Stomach (tissue), 9 donors: ENCODE results near the gene PDLIM5. TPM values are rescaled to one million over a fixed set of nuclear protein-coding genes. Genes with fewer than 3 reads are reported as not detected.

Experiments
- DNase-seq, 2 donors: peaks; one replicate each; pipeline versions ENCODE4 v3.0.0 to v3.0.0-alpha.2; 2013 to 2019
- H3K27ac ChIP-seq, 5 donors: fragments of 200-600 bp in 4 of 5; sonication (generic) in 4 of 5; one replicate each; pipeline ENCODE4 v1.5.1; 2013 to 2019; ENCODE audit warnings: mild to moderate bottlenecking in 1 of 5, moderate library complexity in 1 of 5
- H3K27me3 ChIP-seq, 3 donors: fragments of 200-600 bp; sonication (generic); one replicate each; pipeline ENCODE4 v1.5.1; 2017 to 2019; ENCODE audit warnings: mixed run types in 1 of 3
- H3K36me3 ChIP-seq, 4 donors: fragments of 200-600 bp; sonication (generic); 1 replicate in 3 of 4; 2 replicates in 1 of 4; pipeline ENCODE4 v1.5.1; 2016 to 2019
- H3K4me1 ChIP-seq, 4 donors: fragments of 200-600 bp; sonication (generic); one replicate each; pipeline ENCODE4 v1.5.1; 2016 to 2019
- H3K4me3 ChIP-seq, 4 donors: fragments of 200-600 bp; sonication (generic) in 3 of 4; one replicate each; pipeline ENCODE4 v1.5.1; 2016 to 2019; ENCODE audit warnings: mild to moderate bottlenecking in 1 of 4
- H3K9me3 ChIP-seq, 4 donors: fragments of 200-600 bp; sonication (generic); one replicate each; pipeline ENCODE4 v1.5.1; 2016 to 2019
- EP300 ChIP-seq: sonication (generic); formaldehyde crosslinking; IDR thresholded peaks from one replicate; pipeline ENCODE4 v1.6.1; 2017; ENCODE audit warnings: antibody characterized with exemption
- POLR2A ChIP-seq, 4 donors: fragments of 450-650 bp; IDR thresholded peaks; one replicate each; pipeline ENCODE4 v1.6.1; 2016; ENCODE audit warnings: antibody characterized with exemption in 4 of 4, control low read depth in 2 of 4, mild to moderate bottlenecking in 1 of 4, moderate library complexity in 1 of 4
- POLR2AphosphoS5 ChIP-seq, 3 donors: sonication (generic); formaldehyde crosslinking; IDR thresholded peaks; one replicate each; pipeline ENCODE4 v1.6.1; 2016; ENCODE audit warnings: antibody characterized with exemption in 3 of 3
- WGBS, 5 donors: extraction: QIAGEN DNeasy Blood & Tissue Kit in 3 of 5; methylation state at CpG; one replicate each; pipeline versions ENCODE4 v1.1.5 to v1.1.7; 2013 to 2018; 5-methylcytosine and 5-hydroxymethylcytosine counted together
- intact Hi-C: fragments of 100-400 bp; cut with DNase I; formaldehyde crosslinking; loops from one replicate; pipeline ENCODE4 v1.15.1; 2023; ENCODE audit warnings: low total_unique reads
- polyA plus RNA-seq, 3 donors: library from polyadenylated mRNA; stranded (reverse); fragments of 200-250 nt; gene quantifications; one replicate each; pipeline ENCODE4 v1.2.3, GENCODE V29; 2013
- total RNA-seq, 5 donors: library from RNA; depleted of rRNA; stranded (reverse); fragments of >200 nt; gene quantifications; one replicate each; pipeline versions ENCODE4 v1.1.0 to v1.2.3, GENCODE V29; 2014 to 2016
- TF ChIP-seq, protein P1 (sequence below), 7 experiments: fragments of 450-650 bp in 4 of 7; fragments of 200-600 bp in 3 of 7; sonication (generic) in 3 of 7; IDR thresholded peaks; one replicate each; pipeline ENCODE4 v1.5.1; 2016 to 2019; ENCODE audit warnings: antibody characterized with exemption in 7 of 7, control low read depth in 2 of 7, mild to moderate bottlenecking in 1 of 7
- donor health status: healthy with polysubstance abuse.
- donor health status: Bipolar disorder and iron deficiency.
- donor health status: healthy.

Gene PDLIM5
- total and polyA plus RNA-seq, 8 donors: 23.7 to 311 (median 40.3) TPM

DNA sequence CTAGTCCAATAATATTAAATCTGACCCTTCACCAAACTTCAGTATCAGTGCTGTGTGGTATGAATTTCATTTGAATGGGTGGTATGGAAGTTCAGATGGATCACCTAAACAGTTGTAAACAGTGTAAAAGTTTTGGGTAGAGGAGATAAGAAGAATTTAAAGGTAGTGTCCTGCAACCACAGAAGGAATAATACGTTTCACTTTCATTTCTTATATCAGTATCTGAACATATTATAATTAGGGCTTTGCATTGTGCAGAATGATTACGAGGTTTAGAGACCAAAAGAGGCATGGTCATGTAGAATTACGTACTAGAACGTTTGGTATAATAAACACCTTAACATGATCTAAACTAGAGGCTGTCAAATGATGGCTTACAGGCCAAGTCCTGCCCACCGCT lies 116.1 kb downstream of the PDLIM5 start:
- intact Hi-C loops: no loop called here
- no peak for DNase-seq
- H3K4me1 ChIP-seq: peaks cover 5 to 38% (median 13%) of the 10 kb centered on the region in 4 donors

DNA sequence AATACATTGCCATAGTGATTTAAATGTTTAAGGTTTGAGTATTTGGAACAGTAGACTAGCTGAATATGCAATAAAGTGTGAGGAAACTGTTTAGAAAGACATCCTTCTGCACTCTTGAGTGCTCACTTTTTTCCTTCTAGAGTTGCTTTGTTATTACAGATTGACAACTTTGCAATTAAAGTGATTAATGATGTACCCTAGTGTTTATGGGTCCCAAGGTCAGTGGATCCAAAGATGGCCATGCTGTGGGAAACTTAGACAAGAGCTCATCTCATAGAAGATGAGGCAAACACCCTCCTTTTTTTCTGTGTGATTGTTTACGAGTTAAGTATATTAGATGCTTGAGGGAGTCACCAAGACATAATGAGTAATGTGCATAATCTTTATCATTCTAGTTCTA lies 118.8 kb downstream of the PDLIM5 start:
- intact Hi-C loops: no loop called here
- peaks cover 6 to 41% (median 17%) of the 10 kb centered on the region in 4 donors for H3K4me1 ChIP-seq
- H3K27me3 ChIP-seq: no peaks in the 10 kb centered on the region
- H3K27ac ChIP-seq: no peak overlapping the region
- no peak for TF ChIP-seq EP300
- TF ChIP-seq, protein P1, sequence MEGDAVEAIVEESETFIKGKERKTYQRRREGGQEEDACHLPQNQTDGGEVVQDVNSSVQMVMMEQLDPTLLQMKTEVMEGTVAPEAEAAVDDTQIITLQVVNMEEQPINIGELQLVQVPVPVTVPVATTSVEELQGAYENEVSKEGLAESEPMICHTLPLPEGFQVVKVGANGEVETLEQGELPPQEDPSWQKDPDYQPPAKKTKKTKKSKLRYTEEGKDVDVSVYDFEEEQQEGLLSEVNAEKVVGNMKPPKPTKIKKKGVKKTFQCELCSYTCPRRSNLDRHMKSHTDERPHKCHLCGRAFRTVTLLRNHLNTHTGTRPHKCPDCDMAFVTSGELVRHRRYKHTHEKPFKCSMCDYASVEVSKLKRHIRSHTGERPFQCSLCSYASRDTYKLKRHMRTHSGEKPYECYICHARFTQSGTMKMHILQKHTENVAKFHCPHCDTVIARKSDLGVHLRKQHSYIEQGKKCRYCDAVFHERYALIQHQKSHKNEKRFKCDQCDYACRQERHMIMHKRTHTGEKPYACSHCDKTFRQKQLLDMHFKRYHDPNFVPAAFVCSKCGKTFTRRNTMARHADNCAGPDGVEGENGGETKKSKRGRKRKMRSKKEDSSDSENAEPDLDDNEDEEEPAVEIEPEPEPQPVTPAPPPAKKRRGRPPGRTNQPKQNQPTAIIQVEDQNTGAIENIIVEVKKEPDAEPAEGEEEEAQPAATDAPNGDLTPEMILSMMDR (IDR thresholded peaks at IDR 0.05): no peak
- no peak for TF ChIP-seq POLR2AphosphoS5 (IDR thresholded peaks at IDR 0.05)
- 78 to 91% (median 87%) methylated on average over 1 of the region's 1 CpG for WGBS, 5 donors
- no peak for DNase-seq
- no peaks in the 10 kb centered on the region for H3K9me3 ChIP-seq
- no peak overlapping the region for H3K4me3 ChIP-seq
- H3K36me3 ChIP-seq: peaks cover 0 to 2% (median under 1%) of the 10 kb centered on the region in 4 donors

More for the DNA sequence above, 116.1 kb downstream of the PDLIM5 start:
- no peak for TF ChIP-seq EP300
- no peak for TF ChIP-seq POLR2A (IDR thresholded peaks at IDR 0.05)
- no peak for TF ChIP-seq POLR2AphosphoS5 (IDR thresholded peaks at IDR 0.05)
- TF ChIP-seq, protein P1 (IDR thresholded peaks at IDR 0.05): no peak
- Histone ChIP-seq H3K4me3 (no peak overlapping the region), H3K27ac (no peak overlapping the region), H3K36me3 (no peaks in the 10 kb centered on the region), H3K9me3 (no peaks in the 10 kb centered on the region), H3K27me3 (no peaks in the 10 kb centered on the region)
- 25 to 38% (median 31%) methylated on average over 5 of the region's 5 CpGs for WGBS, 5 donors

DNA sequence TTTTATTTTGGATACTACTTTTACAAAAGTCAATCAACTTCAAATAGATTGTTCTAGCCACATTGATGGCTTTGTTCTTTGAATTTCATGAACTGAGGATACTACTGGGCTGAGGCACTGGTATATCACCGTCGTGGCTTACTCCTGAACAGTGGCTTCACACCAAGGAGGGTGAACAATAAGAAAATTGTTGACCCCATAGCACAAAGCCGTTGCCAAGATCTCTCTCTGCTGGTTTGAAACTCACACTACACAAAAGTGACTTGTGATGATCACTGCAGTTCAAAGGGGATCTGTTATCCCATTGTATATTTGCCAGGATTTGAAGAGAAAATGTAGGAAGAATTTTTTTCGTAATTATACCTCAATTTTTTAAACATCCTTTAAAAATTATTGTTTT lies 119.6 kb downstream of the PDLIM5 start:
- intact Hi-C loops: no loop called here
- WGBS, 5 donors: 84 to 88% (median 86%) methylated on average over 4 of the region's 4 CpGs
- DNase-seq: no peak
- TF ChIP-seq POLR2A (IDR thresholded peaks at IDR 0.05) (no peak), POLR2AphosphoS5 (IDR thresholded peaks at IDR 0.05) (no peak), EP300 (no peak)
- TF ChIP-seq, protein P1 (IDR thresholded peaks at IDR 0.05): no peak
- H3K4me3 ChIP-seq: no peak overlapping the region
- no peaks in the 10 kb centered on the region for H3K27me3 ChIP-seq
- no peak overlapping the region for H3K27ac ChIP-seq
- H3K4me1 ChIP-seq: peaks cover 9 to 49% (median 20%) of the 10 kb centered on the region in 4 donors
- no peaks in the 10 kb centered on the region for H3K9me3 ChIP-seq
- peaks cover 0 to 9% (median 8%) of the 10 kb centered on the region in 4 donors for H3K36me3 ChIP-seq

DNA sequence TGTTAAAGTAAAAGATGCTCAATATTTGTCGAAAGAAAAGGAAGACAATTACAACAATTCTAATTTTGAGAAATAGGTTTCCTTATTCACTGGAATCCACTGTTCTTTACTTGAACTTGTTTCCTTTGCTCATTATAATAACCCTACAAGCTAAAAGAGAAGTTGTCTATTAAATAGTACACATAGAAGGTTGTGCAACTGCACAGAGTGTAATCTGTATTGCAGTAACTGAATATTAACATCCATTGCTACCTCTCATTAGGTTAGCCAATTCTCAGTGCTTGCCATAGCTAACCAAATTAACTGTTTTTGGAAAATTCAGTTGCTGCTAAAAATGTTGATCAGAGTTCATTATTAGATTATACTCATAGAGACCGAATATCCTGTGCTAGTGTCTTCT lies 120.0 kb downstream of the PDLIM5 start:
- Histone ChIP-seq H3K4me1 (peaks cover 9 to 51% (median 20%) of the 10 kb centered on the region in 4 donors), H3K9me3 (no peaks in the 10 kb centered on the region), H3K27ac (no peak overlapping the region), H3K4me3 (no peak overlapping the region), H3K27me3 (no peaks in the 10 kb centered on the region), H3K36me3 (peaks cover 0 to 11% (median 10%) of the 10 kb centered on the region in 4 donors)
- TF ChIP-seq POLR2A (IDR thresholded peaks at IDR 0.05) (no peak), POLR2AphosphoS5 (IDR thresholded peaks at IDR 0.05) (no peak), EP300 (no peak)
- TF ChIP-seq, protein P1 (IDR thresholded peaks at IDR 0.05): no peak
- intact Hi-C loops: no loop called here
- WGBS, 5 donors: 81 to 93% (median 86%) methylated on average over 2 of the region's 2 CpGs
- DNase-seq: no peak
